HFFc6 (cell line): Measurements from ENCODE around the gene WHAMM. TPM values are rescaled to one million over a fixed set of nuclear protein-coding genes. Genes with fewer than 3 reads are reported as not detected.
"Not testable (repeated sequence)": the region's sequence is repeated elsewhere in the genome, so short reads cannot be mapped to it uniquely, and the experiment has no call there.

Experiments used
- DNase-seq: peaks from one replicate; pipeline ENCODE4 v3.0.0-alpha.2; 2018
- H3K27ac Mint-ChIP-seq: 2 replicates; pipeline ENCODE4 v1.8.0; 2020; ENCODE audit warnings: mild to moderate bottlenecking, mixed read lengths
- H3K27me3 Mint-ChIP-seq: 2 replicates; pipeline ENCODE4 v1.8.0; 2021; ENCODE audit warnings: mild to moderate bottlenecking, moderate library complexity, mixed read lengths; ENCODE audit not compliant: insufficient read depth
- H3K36me3 Mint-ChIP-seq: 2 replicates; pipeline ENCODE4 v1.8.0; 2021; ENCODE audit warnings: low read depth, mixed read lengths
- H3K4me1 Mint-ChIP-seq: 2 replicates; pipeline ENCODE4 v1.8.0; 2020; ENCODE audit warnings: low read depth, mixed read lengths
- H3K4me3 Mint-ChIP-seq: 2 replicates; pipeline ENCODE4 v1.8.0; 2020; ENCODE audit warnings: mild to moderate bottlenecking, moderate library complexity, mixed read lengths
- H3K9me3 Mint-ChIP-seq: 2 replicates; pipeline ENCODE4 v1.8.0; 2020; ENCODE audit warnings: mild to moderate bottlenecking, mixed read lengths
- total RNA-seq, 6 experiments: library from RNA; stranded (reverse); fragmentation: NEBNext Ultra II Directional; extraction: Animal tissue kit (Norgen Biotek cat#: 25700); gene quantifications; 2 replicates in 1 of 6; 3 replicates in 5 of 6; pipeline ENCODE4 v1.2.3, GENCODE V29; 2021
- TF ChIP-seq, protein P1 (sequence below): fragments of 200-600 bp; sonication (generic); IDR thresholded peaks from 2 replicates; pipeline ENCODE4 v1.5.0; 2021; ENCODE audit warnings: antibody characterized with exemption, mild to moderate bottlenecking

WHAMM gene
- total RNA-seq, 6 experiments from 2014 or later: 5.8 to 7.4 (median 6.3) TPM

DNA sequence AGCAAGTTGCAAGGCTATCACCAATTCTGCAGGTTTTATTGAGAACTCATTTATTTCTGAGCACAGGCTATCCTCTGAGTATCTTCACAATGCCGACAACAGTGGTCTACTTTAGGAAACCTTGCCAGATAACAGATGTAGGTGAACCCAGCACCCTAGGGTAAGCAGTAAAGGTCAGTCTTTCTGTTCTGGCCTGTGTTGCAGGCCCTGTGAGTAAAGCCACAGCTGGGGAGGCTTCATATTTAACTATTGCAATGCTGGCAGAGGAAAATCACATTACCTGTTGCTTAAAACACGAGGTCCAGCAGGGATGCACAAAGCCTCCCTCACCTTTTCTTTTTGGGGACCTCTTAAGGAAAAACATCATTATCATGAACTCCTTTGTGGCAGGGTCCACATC is 55.5 kb downstream of the WHAMM start:
- no peak overlapping the region for H3K4me3 Mint-ChIP-seq
- DNase-seq: no peak
- H3K36me3 Mint-ChIP-seq: no peaks in the 10 kb centered on the region
- peaks cover 22% of the 10 kb centered on the region for H3K27me3 Mint-ChIP-seq
- no peak overlapping the region for H3K27ac Mint-ChIP-seq
- TF ChIP-seq, protein P1, sequence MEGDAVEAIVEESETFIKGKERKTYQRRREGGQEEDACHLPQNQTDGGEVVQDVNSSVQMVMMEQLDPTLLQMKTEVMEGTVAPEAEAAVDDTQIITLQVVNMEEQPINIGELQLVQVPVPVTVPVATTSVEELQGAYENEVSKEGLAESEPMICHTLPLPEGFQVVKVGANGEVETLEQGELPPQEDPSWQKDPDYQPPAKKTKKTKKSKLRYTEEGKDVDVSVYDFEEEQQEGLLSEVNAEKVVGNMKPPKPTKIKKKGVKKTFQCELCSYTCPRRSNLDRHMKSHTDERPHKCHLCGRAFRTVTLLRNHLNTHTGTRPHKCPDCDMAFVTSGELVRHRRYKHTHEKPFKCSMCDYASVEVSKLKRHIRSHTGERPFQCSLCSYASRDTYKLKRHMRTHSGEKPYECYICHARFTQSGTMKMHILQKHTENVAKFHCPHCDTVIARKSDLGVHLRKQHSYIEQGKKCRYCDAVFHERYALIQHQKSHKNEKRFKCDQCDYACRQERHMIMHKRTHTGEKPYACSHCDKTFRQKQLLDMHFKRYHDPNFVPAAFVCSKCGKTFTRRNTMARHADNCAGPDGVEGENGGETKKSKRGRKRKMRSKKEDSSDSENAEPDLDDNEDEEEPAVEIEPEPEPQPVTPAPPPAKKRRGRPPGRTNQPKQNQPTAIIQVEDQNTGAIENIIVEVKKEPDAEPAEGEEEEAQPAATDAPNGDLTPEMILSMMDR: no peak
- H3K4me1 Mint-ChIP-seq: no peaks in the 10 kb centered on the region
- no peaks in the 10 kb centered on the region for H3K9me3 Mint-ChIP-seq

DNA sequence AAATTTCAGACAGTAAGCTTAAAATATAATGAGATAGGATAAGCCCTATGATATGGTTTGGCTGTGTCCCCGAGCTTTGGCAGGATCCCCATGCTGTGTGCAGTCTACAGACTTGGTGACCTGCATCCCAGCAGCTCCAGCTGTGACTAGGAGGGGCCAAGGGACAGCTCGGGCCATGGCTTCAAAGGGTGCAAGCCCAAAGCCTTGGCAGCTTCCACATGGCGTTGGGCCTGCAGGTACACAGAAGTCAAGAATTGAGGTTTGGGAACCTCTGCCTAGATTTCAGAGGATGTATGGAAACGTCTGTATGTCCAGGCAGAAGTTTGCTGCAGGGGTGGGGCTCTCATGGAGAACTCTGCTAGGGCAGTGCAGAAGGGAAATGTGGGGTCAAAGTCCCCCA is 56.2 kb downstream of the WHAMM start:
- not testable (repeated sequence) for H3K4me1 Mint-ChIP-seq, DNase-seq, H3K36me3 Mint-ChIP-seq, H3K4me3 Mint-ChIP-seq, H3K9me3 Mint-ChIP-seq, H3K27ac Mint-ChIP-seq
- peaks cover 20% of the 10 kb centered on the region for H3K27me3 Mint-ChIP-seq

DNA sequence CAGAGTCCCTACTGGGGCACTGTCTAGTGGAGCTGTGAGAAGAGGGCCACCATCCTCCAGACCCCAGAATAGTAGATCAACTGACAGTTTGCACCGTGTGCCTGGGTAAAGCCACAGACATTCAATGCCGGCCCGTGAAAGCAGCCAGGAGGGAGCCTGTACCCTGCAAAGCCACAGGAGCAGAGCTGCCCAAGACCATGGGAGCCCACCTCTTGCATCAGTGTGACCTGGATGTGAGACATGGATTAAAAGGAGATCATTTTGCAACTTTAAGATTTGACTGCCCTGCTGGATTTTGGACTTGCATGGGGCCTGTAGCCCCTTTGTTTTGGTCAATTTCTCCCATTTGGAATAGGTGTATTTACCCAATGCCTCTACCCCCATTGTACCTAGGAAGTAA is 56.6 kb downstream of the WHAMM start:
- not testable (repeated sequence) for H3K36me3 Mint-ChIP-seq, H3K4me3 Mint-ChIP-seq, DNase-seq, H3K9me3 Mint-ChIP-seq, H3K27ac Mint-ChIP-seq, H3K4me1 Mint-ChIP-seq
- H3K27me3 Mint-ChIP-seq: peaks cover 20% of the 10 kb centered on the region

DNA sequence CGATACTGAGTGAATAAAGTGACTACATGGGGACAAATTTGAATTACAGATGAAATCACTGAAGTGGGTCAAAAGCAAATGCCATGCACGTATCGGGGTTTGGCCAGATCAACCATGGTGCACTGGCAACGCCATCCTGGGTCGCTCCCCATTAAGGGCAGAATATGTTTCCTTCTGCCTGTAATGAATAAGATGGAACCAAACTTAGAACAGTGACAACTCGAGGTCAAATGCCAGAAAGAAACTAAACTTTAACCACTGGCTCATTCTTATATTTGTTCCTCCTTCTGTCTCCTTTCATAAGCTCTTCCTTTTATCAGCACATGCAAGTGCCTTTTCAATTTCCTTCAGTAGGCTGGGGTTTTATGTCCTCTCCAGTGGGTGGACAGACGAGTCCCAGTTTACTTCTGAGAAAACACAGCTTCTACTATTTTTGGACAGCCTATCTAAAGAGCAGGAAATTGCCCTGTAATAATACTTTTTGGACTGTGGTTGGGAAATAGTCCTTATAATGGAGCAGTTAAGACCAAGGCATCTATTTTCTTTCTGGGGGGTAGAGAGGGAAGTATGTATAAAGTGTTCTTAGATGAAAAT is 61.4 kb downstream of the WHAMM start:
- Mint-ChIP-seq H3K9me3 (no peaks in the 10 kb centered on the region; the same call in 1 of the 2 replicates), H3K4me3 (no peak overlapping the region), H3K4me1 (peaks cover 13% of the 10 kb centered on the region), H3K27me3 (peaks cover 25% of the 10 kb centered on the region), H3K36me3 (no peaks in the 10 kb centered on the region), H3K27ac (no peak overlapping the region)
- no peak for DNase-seq
- TF ChIP-seq, protein P1: no peak

DNA sequence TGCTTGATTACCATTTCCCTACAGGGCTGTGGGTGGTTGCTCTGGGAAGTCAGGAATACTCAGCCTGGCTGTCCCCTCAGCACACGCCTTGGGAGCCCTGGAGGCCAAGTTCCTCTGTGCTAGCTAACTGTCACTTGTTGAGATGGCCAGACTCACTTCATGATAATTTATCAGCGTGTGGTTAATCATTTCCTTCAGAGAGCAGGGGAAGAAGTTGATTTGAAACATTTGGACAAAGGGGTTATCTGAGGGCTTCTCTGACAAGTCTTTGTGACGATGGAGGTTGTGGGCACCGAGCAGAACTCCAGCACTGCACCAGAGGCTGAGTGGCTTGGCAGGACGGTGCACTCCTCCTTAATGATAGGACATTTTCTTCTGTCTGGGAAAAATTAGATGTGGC is 61.9 kb downstream of the WHAMM start:
- TF ChIP-seq, protein P1: no peak
- Mint-ChIP-seq H3K36me3 (no peaks in the 10 kb centered on the region), H3K27me3 (peaks cover 23% of the 10 kb centered on the region), H3K4me1 (peaks cover 18% of the 10 kb centered on the region), H3K9me3 (no peaks in the 10 kb centered on the region; the same call in 1 of the 2 replicates), H3K4me3 (no peak overlapping the region), H3K27ac (no peak overlapping the region)
- DNase-seq: no peak

DNA sequence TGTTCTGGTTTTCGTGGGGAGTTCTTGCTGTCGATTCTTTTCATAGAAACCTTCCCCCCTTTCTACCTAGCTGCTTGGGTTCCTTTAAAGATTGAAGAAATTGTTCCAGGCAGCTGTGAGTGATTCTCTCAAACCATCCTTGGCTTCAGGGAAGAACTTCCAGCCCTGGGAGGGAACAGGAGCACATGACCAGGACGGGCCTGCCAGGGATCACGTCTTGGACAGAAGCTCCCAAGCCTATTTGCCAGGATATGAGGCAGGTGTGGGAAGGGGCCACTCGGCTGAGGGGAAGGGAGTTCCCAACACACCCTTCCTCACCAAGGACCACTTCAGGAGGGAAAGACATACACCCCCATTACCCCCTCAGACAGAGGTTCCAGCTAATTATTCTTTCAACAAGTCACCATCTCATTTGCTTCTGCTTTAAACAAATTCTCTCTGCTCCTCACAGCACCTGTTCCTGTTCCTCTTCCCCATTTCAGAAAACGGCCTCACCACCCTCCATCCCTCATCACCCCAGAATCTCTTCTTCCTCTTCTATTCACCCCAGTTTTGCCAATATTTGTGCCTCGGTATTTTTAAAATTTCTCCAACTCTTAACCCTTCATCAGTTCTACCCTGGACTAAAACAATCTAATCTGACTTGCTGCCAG is 62.5 kb downstream of the WHAMM start:
- Mint-ChIP-seq H3K4me3 (no peak overlapping the region), H3K27ac (no peak overlapping the region)
- TF ChIP-seq, protein P1: no peak

More for the DNA sequence above, 62.5 kb downstream of the WHAMM start:
- H3K4me1 Mint-ChIP-seq: peaks cover 18% of the 10 kb centered on the region
- H3K27me3 Mint-ChIP-seq: peaks cover 23% of the 10 kb centered on the region
- DNase-seq: no peak
- no peaks in the 10 kb centered on the region for H3K36me3 Mint-ChIP-seq
- H3K9me3 Mint-ChIP-seq: no peaks in the 10 kb centered on the region; the same call in 1 of the 2 replicates
